Fibroblast of peridontal ligament (primary cell): ENCODE results near the gene NOL4L.

Source experiments
- DNase-seq: peaks from one replicate; pipeline ENCODE4 v3.0.0-alpha.2; 2010; ENCODE audit errors: extremely low read depth

NOL4L gene, protein sequence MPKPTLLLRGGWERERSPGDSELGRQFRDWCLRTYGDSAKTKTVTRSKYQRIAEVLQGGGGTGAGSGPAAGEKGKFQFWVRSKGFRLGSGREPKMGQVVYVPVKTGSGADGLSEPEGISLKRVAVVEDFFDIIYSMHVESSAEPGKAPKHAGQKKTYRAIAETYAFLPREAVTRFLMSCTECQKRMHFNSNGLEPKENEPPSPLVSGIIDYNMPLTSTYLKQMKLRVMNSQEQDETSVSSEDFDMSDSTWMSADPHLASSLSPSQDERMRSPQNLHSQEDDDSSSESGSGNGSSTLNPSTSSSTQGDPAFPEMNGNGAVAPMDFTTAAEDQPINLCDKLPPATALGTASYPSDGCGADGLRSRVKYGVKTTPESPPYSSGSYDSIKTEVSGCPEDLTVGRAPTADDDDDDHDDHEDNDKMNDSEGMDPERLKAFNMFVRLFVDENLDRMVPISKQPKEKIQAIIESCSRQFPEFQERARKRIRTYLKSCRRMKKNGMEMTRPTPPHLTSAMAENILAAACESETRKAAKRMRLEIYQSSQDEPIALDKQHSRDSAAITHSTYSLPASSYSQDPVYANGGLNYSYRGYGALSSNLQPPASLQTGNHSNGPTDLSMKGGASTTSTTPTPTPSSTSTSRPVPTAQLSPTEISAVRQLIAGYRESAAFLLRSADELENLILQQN

DNA sequence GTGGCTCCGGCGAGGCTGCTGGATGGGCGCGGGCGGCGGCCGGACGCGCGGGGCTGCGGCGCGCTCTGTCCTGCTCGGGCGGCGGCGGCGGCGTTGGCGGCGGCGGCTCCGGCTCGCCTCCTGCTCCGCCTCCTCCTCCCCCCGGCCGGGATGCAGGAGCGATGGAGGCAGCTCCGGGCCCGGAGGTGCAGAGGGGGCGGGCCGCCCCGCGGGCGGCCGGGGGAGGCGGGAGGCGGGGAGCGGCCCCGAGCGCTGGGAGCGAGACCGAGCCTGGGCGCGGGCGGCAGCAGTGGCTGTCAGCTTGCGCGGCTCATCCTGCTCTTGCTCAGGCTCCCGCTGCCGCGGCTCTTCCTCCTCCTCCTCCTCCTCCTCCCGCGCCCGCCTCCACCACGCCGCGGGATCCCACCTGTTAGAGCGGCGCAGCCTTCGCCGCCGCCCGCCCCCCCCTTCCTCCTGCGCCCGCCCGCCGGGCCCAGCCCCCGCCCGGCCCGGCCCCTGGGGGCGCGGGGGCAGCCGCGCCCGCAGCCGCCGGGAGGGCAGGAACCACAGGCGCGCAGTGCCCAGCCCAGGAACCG, at the start of gene NOL4L:
Gene NOL4L, minus strand, starts transcription at position 323 of the 575 bp plus-strand sequence. CDS start 443 bp downstream, outside the sequence.
- DNase-seq = no peak

GRCh38 chr20:32634041-32634805, 49.1 kb upstream of the NOL4L start:
- DNase-seq = peak; percentile 17

- no peak for DNase-seq
Observed at GRCh38 chr20:32632461-32633354, 47.6 kb upstream of the NOL4L start.

DNA sequence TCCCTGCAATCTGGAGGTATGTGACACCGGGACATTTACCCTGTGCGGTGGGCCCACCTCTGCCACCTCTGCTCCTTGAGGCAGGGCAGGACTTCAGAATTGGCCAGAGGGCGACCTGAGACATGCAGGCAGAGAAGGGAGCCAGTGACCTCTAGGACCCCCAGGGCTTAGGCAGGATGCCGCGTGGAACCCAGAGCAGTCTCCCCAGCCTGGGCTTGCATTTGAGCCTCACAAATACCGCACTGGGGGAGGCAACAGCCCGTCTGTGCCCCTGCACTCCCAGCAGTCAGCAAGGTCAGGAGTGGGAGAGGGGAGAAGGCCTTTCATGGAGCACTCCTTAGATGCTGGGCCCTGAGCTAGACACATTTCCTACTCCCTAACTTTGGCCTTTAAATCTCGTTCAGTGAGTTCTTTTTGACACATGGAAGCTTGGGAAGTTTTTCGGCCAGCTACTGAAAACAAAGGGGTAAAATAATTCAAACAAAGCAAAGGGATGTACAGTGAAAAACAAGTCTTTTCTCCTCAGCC, 46.9 kb upstream of the NOL4L start:
- no peak for DNase-seq

- DNase-seq = no peak
Observed at GRCh38 chr20:32629813-32630212, 44.7 kb upstream of the NOL4L start.

- no peak for DNase-seq
Observed at GRCh38 chr20:32628960-32629530, 43.9 kb upstream of the NOL4L start.

GRCh38 chr20:32626859-32627636, 41.9 kb upstream of the NOL4L start:
- DNase-seq = no peak

GRCh38 chr20:32626407-32626806, 41.3 kb upstream of the NOL4L start:
- no peak for DNase-seq

GRCh38 chr20:32625996-32626395, 40.9 kb upstream of the NOL4L start:
- no peak for DNase-seq

DNA sequence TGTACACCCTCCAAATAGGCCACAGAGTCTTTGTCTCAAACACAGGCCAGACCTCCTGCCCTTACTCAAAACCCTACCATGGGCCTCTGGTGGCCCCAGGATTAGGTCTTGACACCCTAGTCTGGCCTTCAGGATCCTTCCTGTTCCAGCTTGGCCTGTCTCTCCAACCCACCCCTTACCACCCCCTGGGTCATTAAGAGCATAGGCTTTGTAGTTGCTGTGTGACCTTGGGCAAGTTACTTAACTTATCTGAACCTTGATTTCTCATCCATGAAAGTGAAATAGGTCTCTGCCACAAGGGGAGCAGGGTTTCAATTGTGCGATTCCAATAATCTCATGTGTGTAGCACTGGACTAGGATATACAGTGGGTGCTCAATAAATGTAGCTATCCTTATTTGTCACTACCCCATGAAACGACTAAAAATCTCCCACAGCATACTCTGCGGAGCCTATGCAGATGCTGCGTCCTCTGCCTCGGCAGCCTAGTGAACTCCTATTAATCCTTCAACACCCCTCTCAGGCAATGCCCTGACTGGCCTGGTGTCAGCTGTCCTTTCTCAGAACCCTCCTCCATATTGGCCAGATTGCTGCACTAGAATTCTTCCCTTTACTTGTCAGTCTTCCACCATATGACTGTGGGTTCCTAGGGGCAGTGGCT, 39.7 kb upstream of the NOL4L start:
- DNase-seq = no peak

GRCh38 chr20:32623667-32624157, 38.6 kb upstream of the NOL4L start:
- DNase-seq = no peak

GRCh38 chr20:32622585-32623468, 37.7 kb upstream of the NOL4L start:
- DNase-seq = peak; percentile 11

DNA sequence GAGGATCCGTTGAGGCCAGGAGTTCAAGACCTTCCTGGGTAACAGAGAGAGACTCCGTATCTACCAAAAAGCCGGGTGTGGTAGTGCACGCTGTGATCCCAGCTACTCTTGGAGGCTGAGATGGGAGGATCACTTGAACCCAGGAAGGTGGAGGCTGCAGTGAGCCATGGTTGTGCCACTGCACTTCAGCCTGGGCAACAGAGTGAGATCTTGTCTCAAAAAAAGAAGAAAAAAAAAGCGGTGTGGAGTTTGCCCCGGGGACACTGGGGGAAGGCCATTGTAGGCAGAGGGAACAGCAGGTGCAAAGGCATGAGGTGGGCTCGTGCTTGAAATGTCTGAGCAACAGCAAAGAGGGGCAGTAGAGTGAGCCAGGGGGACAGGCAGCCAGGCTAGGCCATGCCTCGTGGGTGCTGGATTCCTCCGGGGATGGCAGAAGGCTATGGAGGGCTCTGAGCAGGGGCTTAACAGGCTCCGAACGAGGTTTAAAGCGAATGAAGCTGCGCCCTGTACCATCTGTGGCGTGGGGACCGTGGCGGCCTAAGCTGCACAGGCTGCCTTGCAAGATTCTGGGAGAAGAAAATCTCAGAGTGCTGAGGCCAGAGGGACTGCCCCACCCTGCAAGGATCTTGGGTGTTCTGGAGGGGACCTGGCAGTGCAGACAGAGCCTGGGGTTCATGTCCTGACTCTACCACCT, 36.9 kb upstream of the NOL4L start:
- DNase-seq = no peak

- no peak for DNase-seq
Observed at GRCh38 chr20:32621071-32621890, 36.1 kb upstream of the NOL4L start.

DNA sequence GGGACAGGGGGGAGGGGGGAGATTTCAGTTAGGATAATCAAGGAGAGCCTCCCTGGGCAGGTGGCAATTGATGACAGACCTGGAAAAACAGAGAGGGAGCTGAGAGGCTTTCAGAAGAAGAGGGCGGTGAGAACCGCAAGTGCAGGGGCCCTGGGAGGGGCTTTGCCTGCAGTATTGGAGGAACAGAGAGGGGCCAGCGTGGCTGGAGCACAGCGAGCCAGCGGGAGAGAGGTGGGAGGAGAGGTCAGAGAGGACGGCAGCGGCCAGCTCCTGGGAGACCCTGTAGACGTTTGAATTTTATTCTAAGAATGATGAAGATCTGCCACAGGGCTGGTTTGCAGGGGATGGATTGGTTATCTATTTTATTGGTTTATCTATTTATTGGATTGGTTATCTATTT, 34.5 kb upstream of the NOL4L start:
- DNase-seq = no peak

DNA sequence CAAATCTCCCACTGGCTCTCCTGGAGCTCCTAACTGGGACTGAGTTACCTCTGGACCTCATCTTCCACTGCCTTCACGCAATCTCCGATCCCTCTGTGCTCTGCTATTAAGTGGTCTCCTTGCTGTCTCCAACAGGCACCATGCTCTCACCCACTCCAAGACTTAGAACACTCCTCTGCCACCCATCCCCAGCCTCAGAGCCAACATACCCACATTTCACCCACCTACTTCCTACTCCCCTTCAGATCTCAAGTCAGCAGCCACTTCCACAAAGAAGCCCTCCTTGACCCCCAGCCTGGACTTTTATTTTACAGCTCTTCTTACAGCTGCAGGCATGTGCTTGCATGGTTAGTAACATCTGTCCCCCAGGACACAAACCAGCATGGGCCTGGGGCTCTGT, 29.6 kb upstream of the NOL4L start:
- no peak for DNase-seq
